ENCODE measurements around the gene DNAH14.

Gene DNAH14

GRCh38 chr1:225426395-225427234 is 497.1 kb downstream of the DNAH14 start:
- H3K9ac ChIP-seq (ENCODE audit: low read depth, low read length) = peak overlapping the region; percentile 86
- peaks cover 46% of the 10 kb centered on the region for H3K4me1 ChIP-seq (ENCODE audit: control insufficient read depth, insufficient read depth, low read length)
- no peaks in the 10 kb centered on the region for H3K27me3 ChIP-seq (ENCODE audit: control insufficient read depth, insufficient read depth, low read length)
- H3K36me3 ChIP-seq (ENCODE audit: insufficient read depth, low read length) = peaks cover 5% of the 10 kb centered on the region
- no peaks in the 10 kb centered on the region for H3K9me3 ChIP-seq (replicated peaks; ENCODE audit: low read length)
- peak overlapping the region; percentile 95 for H3K4me3 ChIP-seq (ENCODE audit: low read length)
- peak overlapping the region; percentile 98 for H3K4me2 ChIP-seq (ENCODE audit: low read length)

DNA sequence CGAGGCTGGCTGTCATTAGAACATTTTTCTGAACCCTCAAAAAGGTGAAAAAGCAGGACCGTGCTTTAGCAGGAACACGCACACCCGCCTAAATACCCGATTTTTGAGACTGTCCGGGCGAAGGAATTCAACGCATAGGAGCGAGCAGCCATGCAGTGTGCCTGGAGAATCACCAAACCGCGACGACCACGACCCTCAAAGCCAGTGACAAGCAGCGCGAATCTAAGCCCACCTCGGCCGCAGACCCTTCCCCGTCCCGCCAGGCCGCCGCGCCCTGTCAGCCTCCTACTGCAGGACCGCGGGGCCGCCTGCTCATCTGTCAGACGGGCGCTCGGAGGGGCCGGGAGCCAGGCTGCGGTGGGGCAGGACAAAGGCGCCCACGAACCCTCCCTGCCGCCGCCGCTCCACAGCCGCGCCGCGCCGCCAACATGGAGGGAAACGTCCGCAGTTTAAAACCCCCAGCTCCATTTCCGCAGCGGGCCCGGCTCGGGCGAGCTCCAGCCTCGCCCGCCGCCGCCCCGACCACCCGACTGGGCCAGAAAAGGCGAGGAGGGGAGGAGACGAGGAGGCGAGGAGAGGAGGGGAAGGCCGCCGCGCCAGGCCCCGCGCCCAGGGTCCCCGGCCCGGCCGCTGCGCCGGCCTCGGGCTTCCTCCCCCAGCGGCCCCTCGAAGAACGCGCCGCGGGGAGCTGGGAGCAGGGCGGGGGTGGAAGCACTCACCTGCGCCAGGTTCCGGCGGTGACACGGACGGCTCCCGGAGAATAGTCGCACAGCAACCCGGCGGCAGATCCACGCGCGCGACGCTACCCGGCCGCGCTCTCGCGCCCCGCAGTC is 498.0 kb downstream of the DNAH14 start, which contains the start of gene LBR:
TSS of gene LBR (minus strand) at position 804 of the 833 bp plus-strand sequence. CDS start 3,963 bp downstream, outside the sequence.
- H3K4me3 ChIP-seq (ENCODE audit: low read length) = peak within 1 kb of the TSS; percentile 95
- no peaks in the 10 kb centered on the region for H3K36me3 ChIP-seq (ENCODE audit: insufficient read depth, low read length)
- H3K9me3 ChIP-seq (replicated peaks; ENCODE audit: low read length) = no peaks in the 10 kb centered on the region
- peak within 1 kb of the TSS; percentile 86 for H3K9ac ChIP-seq (ENCODE audit: low read depth, low read length)
- peaks cover 46% of the 10 kb centered on the region for H3K4me1 ChIP-seq (ENCODE audit: control insufficient read depth, insufficient read depth, low read length)
- H3K4me2 ChIP-seq (ENCODE audit: low read length) = peak within 1 kb of the TSS; percentile 98
- H3K27me3 ChIP-seq (ENCODE audit: control insufficient read depth, insufficient read depth, low read length) = no peaks in the 10 kb centered on the region

GRCh38 chr1:225428068-225428880 is 498.8 kb downstream of the DNAH14 start:
- H3K4me3 ChIP-seq (ENCODE audit: low read length) = peak overlapping the region; percentile 95
- peak overlapping the region; percentile 98 for H3K4me2 ChIP-seq (ENCODE audit: low read length)
- H3K4me1 ChIP-seq (ENCODE audit: control insufficient read depth, insufficient read depth, low read length) = peaks cover 38% of the 10 kb centered on the region

GRCh38 chr1:225428881-225429455 is 499.5 kb downstream of the DNAH14 start:
- peaks cover 3% of the 10 kb centered on the region for H3K27me3 ChIP-seq (ENCODE audit: control insufficient read depth, insufficient read depth, low read length)
- H3K4me2 ChIP-seq (ENCODE audit: low read length) = peak overlapping the region; percentile 98
- H3K4me3 ChIP-seq (ENCODE audit: low read length) = peak overlapping the region; percentile 95
- H3K4me1 ChIP-seq (ENCODE audit: control insufficient read depth, insufficient read depth, low read length) = peaks cover 31% of the 10 kb centered on the region
- peak overlapping the region; percentile 86 for H3K9ac ChIP-seq (ENCODE audit: low read depth, low read length)
- no peaks in the 10 kb centered on the region for H3K36me3 ChIP-seq (ENCODE audit: insufficient read depth, low read length)
- no peaks in the 10 kb centered on the region for H3K9me3 ChIP-seq (replicated peaks; ENCODE audit: low read length)

More at GRCh38 chr1:225428068-225428880, 498.8 kb downstream of the DNAH14 start:
- Histone ChIP-seq H3K9ac (ENCODE audit: low read depth, low read length) (peak overlapping the region; percentile 86), H3K9me3 (replicated peaks; ENCODE audit: low read length) (no peaks in the 10 kb centered on the region), H3K36me3 (ENCODE audit: insufficient read depth, low read length) (no peaks in the 10 kb centered on the region), H3K27me3 (ENCODE audit: control insufficient read depth, insufficient read depth, low read length) (no peaks in the 10 kb centered on the region)

- no peak overlapping the region for H3K4me3 ChIP-seq (ENCODE audit: low read length)
- no peak overlapping the region for H3K4me2 ChIP-seq (ENCODE audit: low read length)
- no peak overlapping the region for H3K9ac ChIP-seq (ENCODE audit: low read depth, low read length)
Measured at GRCh38 chr1:225430301-225430700, 500.8 kb downstream of the DNAH14 start.

DNA sequence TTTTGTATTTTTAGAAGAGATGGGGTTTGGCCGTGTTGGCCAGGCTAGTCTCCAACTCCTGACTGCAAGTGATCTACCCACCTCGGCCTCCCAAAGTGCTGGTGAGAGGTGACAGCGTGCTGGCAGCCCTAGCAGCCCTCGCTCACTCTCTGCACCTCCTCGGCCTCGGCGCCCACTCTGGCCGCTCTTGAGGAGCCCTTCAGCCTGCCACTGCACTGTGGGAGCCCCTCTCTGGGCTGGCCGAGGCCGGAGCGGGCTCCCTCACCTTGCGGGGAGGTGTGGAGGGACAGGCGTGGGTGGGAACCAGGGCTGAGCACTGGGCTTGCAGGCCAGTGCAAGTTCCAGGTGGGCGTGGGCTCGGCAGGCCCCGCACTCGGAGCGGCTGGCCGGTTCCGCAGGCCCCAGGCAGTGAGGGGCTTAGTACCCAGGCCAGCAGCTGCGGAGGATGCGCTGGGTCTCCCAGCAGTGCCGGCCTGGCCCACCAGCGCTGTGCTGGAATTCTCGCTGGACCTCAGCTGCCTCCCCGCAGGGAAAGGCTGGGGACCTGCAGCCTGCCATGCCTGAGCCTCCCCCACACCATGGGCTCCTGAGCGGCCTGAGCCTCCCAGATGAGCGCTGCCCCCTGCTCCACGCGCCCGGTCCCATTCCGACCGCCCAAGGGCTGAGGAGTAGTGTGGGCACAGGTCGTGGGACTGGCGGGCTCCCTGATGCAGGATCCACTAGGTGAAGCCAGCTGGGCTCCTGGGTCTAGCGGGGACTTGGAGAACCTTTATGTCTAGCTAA is 501.8 kb downstream of the DNAH14 start:
- peaks cover 8% of the 10 kb centered on the region for H3K4me1 ChIP-seq (ENCODE audit: control insufficient read depth, insufficient read depth, low read length)
- no peak overlapping the region for H3K4me2 ChIP-seq (ENCODE audit: low read length)
- no peak overlapping the region for H3K9ac ChIP-seq (ENCODE audit: low read depth, low read length)
- H3K36me3 ChIP-seq (ENCODE audit: insufficient read depth, low read length) = no peaks in the 10 kb centered on the region
- peaks cover 21% of the 10 kb centered on the region for H3K27me3 ChIP-seq (ENCODE audit: control insufficient read depth, insufficient read depth, low read length)
- H3K9me3 ChIP-seq (replicated peaks; ENCODE audit: low read length) = no peaks in the 10 kb centered on the region
- H3K4me3 ChIP-seq (ENCODE audit: low read length) = no peak overlapping the region

More at GRCh38 chr1:225430301-225430700, 500.8 kb downstream of the DNAH14 start:
- peaks cover 18% of the 10 kb centered on the region for H3K4me1 ChIP-seq (ENCODE audit: control insufficient read depth, insufficient read depth, low read length)
- H3K36me3 ChIP-seq (ENCODE audit: insufficient read depth, low read length) = no peaks in the 10 kb centered on the region
- no peaks in the 10 kb centered on the region for H3K9me3 ChIP-seq (replicated peaks; ENCODE audit: low read length)
- peaks cover 12% of the 10 kb centered on the region for H3K27me3 ChIP-seq (ENCODE audit: control insufficient read depth, insufficient read depth, low read length)

- Histone ChIP-seq H3K4me1 (ENCODE audit: control insufficient read depth, insufficient read depth, low read length) (peaks cover 2% of the 10 kb centered on the region), H3K9ac (ENCODE audit: low read depth, low read length) (no peak overlapping the region), H3K4me2 (ENCODE audit: low read length) (no peak overlapping the region), H3K27me3 (ENCODE audit: control insufficient read depth, insufficient read depth, low read length) (peaks cover 28% of the 10 kb centered on the region), H3K36me3 (ENCODE audit: insufficient read depth, low read length) (no peaks in the 10 kb centered on the region), H3K4me3 (ENCODE audit: low read length) (no peak overlapping the region), H3K9me3 (replicated peaks; ENCODE audit: low read length) (no peaks in the 10 kb centered on the region)
Measured at GRCh38 chr1:225434046-225434445, 504.6 kb downstream of the DNAH14 start.

DNA sequence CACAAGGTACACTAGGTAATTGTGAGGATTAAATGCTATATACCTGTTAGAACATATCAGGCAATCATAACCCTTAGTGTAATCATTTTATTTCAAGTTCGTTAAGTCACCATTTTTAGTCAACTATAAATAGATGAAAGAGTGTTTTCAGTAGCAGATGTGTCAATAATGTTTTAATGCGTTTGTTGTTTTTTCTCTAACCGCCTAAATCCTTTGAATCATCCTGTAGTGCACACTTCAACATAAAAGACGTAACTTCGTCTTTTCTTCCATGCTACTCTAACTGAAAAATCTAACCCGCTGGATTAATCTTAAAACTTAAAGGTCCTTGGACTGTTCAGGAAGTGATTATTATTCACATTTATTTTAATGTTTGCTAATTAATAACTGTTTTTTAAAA is 505.6 kb downstream of the DNAH14 start:
- no peaks in the 10 kb centered on the region for H3K36me3 ChIP-seq (ENCODE audit: insufficient read depth, low read length)
- H3K4me3 ChIP-seq (ENCODE audit: low read length) = no peak overlapping the region
- no peaks in the 10 kb centered on the region for H3K4me1 ChIP-seq (ENCODE audit: control insufficient read depth, insufficient read depth, low read length)
- no peak overlapping the region for H3K9ac ChIP-seq (ENCODE audit: low read depth, low read length)
- no peaks in the 10 kb centered on the region for H3K9me3 ChIP-seq (replicated peaks; ENCODE audit: low read length)
- H3K4me2 ChIP-seq (ENCODE audit: low read length) = no peak overlapping the region
- peaks cover 28% of the 10 kb centered on the region for H3K27me3 ChIP-seq (ENCODE audit: control insufficient read depth, insufficient read depth, low read length)

DNA sequence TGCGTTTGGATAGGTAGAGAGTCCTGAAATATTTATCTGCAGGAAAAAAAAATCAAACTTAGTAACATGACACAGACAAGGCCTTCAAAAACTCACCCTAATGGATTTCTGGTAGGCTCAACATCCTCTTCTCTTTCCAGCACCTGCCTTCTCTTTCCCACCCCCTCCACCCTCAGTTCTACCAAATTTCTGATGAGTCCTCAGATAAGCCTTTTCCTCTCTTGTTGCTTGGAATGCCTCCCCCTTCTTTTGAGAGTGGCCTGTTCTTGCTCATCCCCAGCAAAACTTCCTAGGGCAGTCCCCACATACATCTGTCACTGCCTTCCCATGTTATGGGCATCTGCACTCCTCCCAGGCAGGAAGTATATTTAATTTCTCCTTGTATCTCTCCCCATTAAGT is 506.0 kb downstream of the DNAH14 start:
- Histone ChIP-seq H3K27me3 (ENCODE audit: control insufficient read depth, insufficient read depth, low read length) (peaks cover 28% of the 10 kb centered on the region), H3K4me2 (ENCODE audit: low read length) (no peak overlapping the region), H3K9me3 (replicated peaks; ENCODE audit: low read length) (no peaks in the 10 kb centered on the region), H3K9ac (ENCODE audit: low read depth, low read length) (no peak overlapping the region), H3K4me1 (ENCODE audit: control insufficient read depth, insufficient read depth, low read length) (no peaks in the 10 kb centered on the region), H3K36me3 (ENCODE audit: insufficient read depth, low read length) (no peaks in the 10 kb centered on the region), H3K4me3 (ENCODE audit: low read length) (no peak overlapping the region)

DNA sequence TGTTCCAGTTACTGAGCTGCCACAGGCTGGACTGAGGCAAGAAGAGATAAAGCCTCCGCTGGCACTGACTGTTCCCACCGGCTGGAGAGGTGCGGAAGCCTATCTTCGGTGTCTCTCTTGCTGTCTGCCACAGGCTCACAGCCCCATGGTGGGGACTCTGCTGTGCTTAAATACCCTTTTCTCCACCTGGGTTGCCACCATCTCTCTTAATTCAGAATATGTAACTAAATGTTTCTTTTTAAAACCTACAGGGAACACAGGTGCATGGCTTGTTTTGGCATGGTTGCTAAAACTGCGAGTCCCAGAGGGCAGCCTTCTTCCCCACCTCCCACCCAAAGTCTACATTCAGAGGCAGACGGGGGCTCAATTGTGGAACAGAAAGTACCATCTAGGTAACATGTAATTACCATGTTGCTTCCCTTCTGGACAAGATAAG is 506.5 kb downstream of the DNAH14 start:
- Histone ChIP-seq H3K36me3 (ENCODE audit: insufficient read depth, low read length) (no peaks in the 10 kb centered on the region), H3K4me3 (ENCODE audit: low read length) (no peak overlapping the region), H3K4me2 (ENCODE audit: low read length) (no peak overlapping the region), H3K27me3 (ENCODE audit: control insufficient read depth, insufficient read depth, low read length) (peaks cover 28% of the 10 kb centered on the region), H3K4me1 (ENCODE audit: control insufficient read depth, insufficient read depth, low read length) (no peaks in the 10 kb centered on the region), H3K9me3 (replicated peaks; ENCODE audit: low read length) (no peaks in the 10 kb centered on the region), H3K9ac (ENCODE audit: low read depth, low read length) (no peak overlapping the region)
